ENCODE results near the gene DNAJC6.

GRCh38 chr1:65319141-65319540 is 9.8 kb downstream of the DNAJC6 start:
- TF ChIP-seq EZH2 (IDR thresholded peaks at IDR 0.05; ENCODE audit: borderline replicate concordance): no peak
- TF ChIP-seq, protein P1, sequence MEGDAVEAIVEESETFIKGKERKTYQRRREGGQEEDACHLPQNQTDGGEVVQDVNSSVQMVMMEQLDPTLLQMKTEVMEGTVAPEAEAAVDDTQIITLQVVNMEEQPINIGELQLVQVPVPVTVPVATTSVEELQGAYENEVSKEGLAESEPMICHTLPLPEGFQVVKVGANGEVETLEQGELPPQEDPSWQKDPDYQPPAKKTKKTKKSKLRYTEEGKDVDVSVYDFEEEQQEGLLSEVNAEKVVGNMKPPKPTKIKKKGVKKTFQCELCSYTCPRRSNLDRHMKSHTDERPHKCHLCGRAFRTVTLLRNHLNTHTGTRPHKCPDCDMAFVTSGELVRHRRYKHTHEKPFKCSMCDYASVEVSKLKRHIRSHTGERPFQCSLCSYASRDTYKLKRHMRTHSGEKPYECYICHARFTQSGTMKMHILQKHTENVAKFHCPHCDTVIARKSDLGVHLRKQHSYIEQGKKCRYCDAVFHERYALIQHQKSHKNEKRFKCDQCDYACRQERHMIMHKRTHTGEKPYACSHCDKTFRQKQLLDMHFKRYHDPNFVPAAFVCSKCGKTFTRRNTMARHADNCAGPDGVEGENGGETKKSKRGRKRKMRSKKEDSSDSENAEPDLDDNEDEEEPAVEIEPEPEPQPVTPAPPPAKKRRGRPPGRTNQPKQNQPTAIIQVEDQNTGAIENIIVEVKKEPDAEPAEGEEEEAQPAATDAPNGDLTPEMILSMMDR (IDR thresholded peaks at IDR 0.05; ENCODE audit: poor library complexity): no peak
- no peak for TF ChIP-seq EZH2phosphoT487 (IDR thresholded peaks at IDR 0.05; ENCODE audit: low read depth, severe bottlenecking, unreplicated experiment)

All from hepatocyte (in vitro differentiated cells).